Left cardiac atrium (tissue), 4 donors: Measurements from ENCODE around the gene DAZAP1. TPM values are rescaled to one million over a fixed set of nuclear protein-coding genes. Genes with fewer than 3 reads are reported as not detected.

Experiments
- ATAC-seq, 2 donors: fragments of 200-7000 bp; cut with Tn5 transposase; one replicate each; pipeline ENCODE4 v1.9.1; 2020; ENCODE audit warnings: mild to moderate bottlenecking in 2 of 2, moderate library complexity in 2 of 2
- DNase-seq: peaks from one replicate; pipeline ENCODE4 v3.0.0-alpha.2; 2020
- intact Hi-C, 2 donors: fragments of 100-400 bp; cut with DNase I; formaldehyde crosslinking; loops; one replicate each; pipeline versions ENCODE4 v1.14.1 to v1.15.1; 2022 to 2023
- long read RNA-seq: library from polyadenylated mRNA; unstranded; transcript quantifications from one replicate; pipeline ENCODE4 v2.0.0, GENCODE V29; 2021
- total RNA-seq, 2 donors: library from RNA; stranded (reverse); fragmentation: NEBNext Ultra II Directional; extraction: Animal tissue kit (Norgen Biotek cat#: 25700); gene quantifications; one replicate each; pipeline ENCODE4 v1.2.1, GENCODE V29; 2021
- donor health status: DM: no; HTN: yes; CAD: no.
- donor health status: DM: no; HTN: yes; CAD: no; lungs with severe emphysema.
- donor health status: DM: yes; HTN: yes; CAD: no.
- donor health status: Dilated cardiomyopathy.

Gene DAZAP1
- 10 to 100 TPM; 74.1 to 95.7 TPM for total RNA-seq
- long read RNA-seq, partial matches to known transcripts, result 1 of 4 reads
- long read RNA-seq, other reads (novel, unspliced or antisense), result 0 of 4 reads

DNA sequence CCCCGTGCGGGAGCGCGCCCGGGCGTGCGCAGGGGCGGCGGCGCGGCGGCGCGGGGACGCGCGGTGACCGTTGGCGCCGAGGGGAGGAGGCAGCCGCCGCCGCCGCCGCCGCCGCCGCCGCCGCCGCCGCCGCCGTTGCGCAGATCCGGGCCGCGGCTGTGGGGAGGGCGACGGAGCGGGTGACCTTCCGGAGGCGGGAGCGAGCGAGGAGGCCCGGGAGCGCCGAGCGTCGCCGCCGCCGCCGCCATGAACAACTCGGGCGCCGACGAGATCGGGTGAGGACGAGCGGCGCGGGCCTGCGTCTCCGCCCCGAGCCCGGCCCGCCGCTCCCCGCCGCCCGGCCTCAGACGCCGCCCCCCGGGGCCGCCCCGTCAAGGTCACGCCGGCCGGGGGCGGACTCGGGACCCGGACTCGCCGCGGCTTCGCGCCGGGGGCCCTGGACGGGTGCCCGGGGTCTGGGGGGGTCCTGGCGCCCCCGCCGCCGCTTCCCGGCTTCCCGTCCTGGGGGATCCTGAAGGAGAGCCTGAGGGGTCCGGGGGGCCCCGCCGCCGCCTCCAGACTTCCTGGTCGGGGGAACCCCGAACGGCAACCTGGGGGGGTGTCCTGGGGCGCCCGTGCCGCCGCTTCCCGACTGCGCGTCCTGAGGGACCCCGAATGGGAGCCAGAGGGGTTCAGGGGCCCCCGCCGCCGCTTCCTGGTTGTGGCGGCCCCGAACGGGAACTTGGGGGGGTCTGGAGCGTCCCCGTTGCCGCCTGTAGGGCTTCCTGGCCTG lies at the start of gene DAZAP1:
Gene DAZAP1, plus strand, starts transcription at position 59 of the 772 bp plus-strand sequence. Its CDS starts 188 bp downstream, at position 247.
- peak; percentile 2 to 6 for ATAC-seq
- intact Hi-C loops, result loop anchor here in 1 of 2 donors (10.0 kb wide), 1 partner anchor 133 kb away; the partner anchor contains the start of gene FAM174C
- DNase-seq, result no peak

DNA sequence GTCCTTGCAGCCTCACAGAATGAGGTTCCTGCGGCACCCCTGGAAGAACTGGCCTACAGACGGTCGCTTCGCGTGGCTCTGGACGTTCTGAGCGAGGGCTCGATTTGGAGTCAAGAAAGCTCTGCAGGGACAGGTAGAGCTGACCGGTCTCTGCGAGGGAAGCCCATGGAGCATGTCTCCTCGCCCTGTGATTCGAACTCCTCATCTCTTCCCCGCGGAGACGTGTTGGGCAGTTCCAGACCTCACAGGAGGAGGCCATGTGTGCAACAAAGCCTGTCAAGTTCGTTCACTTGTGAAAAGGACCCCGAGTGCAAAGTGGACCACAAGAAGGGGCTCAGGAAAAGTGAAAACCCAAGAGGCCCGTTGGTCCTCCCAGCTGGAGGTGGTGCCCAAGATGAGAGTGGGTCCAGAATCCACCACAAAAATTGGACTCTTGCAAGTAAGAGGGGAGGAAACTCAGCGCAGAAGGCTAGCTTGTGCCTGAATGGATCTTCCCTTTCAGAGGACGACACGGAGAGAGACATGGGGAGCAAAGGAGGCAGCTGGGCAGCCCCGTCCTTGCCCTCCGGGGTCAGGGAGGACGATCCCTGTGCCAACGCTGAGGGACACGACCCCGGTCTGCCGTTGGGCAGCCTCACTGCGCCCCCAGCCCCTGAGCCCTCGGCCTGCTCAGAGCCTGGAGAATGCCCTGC lies 47.1 kb upstream of the DAZAP1 start:
- ATAC-seq (peak in 1 of 2 donors; percentile 4), DNase-seq (no peak)
- intact Hi-C loops, result no loop called here

DNA sequence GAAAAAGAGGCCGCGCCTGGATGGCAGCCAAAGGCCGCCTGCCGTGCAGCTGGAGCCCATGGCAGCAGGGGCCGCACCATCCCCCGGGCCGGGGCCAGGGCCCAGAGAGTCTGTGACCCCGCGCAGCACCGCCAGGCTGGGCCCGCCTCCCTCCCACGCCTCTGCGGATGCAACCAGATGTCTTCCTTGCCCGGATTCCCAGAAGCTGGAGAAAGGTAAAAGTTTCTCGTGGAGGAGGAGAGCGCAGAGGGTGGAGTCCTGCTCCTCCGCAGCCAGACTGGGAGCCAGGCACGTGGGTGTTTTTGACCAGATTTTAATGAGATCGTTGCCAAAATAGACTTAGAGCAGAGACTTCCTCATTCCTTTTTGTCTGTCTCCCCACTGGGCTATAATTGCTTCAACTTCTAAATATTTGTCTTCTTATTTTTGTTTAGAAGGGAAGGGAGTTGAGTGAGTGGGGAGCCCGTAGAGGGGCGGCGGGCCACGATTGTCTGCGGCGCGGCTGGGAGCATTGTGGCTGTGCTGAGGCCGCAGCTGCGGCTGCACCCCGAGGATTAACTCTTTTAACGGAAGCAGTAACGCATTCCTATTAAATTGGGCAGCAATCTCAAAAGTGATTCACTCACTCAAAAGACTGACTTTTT lies 46.4 kb upstream of the DAZAP1 start:
- intact Hi-C loops, result no loop called here
- DNase-seq (peak; percentile 77), ATAC-seq (peak; percentile 83 to 91)

DNA sequence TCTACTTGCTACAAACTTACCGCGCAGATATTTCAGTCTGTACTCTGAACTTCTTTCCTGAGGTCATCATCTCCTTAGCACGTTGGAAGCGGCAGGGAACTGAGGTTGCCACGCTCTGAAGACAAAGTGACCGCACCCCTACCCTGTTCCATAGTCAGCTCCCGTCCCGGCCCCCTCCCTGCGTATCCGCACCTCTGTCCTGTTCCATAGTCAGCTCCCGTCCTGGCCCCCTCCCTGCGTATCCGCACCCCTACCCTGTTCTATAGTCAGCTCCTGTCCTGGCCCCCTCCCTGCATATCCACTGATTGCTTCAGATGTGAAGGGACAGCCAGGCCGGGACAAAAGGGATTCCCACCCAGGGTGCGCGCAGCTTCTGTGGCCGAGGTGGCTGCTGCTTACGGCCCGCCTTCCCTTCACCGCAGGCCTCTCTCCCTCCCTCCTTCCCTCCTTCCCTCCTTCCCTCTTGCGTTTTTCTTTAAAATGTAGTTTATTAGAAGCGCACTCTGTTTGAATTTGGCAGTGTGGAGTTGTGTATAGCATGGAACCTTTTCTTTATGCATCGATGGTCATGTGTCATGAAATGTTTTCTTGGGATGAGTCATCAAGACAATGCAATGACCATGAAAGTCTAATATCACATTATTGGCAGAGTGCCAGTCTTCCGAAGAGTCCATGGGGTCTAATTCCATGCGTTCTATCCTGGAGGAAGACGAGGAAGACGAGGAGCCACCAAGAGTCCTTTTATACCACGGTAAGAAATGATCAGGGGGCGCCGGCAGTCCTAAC lies 45.6 kb upstream of the DAZAP1 start:
- intact Hi-C loops, result no loop called here
- DNase-seq (no peak), ATAC-seq (peak; percentile 14 to 17)

DNA sequence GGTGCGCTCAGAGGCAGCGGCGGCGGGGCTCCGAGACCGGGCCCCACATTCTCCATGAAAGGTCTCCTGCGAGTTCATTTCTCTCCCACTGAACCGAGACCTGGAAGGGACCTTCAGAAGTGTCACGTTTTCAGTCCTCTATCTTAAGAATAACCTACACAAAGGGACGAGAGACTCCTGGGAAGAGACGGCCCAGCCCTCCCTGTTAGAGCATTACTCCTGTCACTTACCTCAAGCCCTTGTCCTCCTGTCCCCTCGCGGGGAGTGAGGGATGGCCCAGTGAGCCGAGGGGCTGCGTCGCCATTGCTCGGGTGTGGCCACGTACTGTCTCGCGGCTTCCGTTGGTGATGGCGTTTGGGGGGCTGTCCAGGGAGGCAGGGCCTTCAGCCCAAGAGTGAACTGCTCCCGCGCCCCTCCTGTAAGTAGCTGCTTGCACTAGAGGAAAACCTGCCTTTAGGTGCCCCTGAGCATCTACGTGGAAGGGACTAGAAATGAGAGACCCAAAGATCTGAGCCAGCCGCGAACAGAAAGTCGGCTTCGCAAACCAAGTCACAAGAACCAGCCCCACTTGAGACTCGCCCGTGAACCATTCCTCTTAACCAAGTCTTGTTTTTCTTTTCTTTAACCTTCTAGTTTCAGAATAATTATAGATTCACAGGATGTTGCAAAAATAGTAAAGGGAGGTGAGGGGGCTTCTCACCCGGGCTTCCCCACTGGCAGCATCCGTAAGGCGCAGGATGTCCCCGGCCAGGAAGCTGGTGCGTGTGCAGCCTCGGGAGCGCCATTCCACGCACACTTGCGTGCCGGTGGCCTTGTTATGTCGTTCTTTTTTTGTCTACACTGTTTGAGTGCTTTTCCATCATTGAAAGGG lies 44.8 kb upstream of the DAZAP1 start:
- intact Hi-C loops, result no loop called here
- no peak for ATAC-seq
- DNase-seq, result no peak

DNA sequence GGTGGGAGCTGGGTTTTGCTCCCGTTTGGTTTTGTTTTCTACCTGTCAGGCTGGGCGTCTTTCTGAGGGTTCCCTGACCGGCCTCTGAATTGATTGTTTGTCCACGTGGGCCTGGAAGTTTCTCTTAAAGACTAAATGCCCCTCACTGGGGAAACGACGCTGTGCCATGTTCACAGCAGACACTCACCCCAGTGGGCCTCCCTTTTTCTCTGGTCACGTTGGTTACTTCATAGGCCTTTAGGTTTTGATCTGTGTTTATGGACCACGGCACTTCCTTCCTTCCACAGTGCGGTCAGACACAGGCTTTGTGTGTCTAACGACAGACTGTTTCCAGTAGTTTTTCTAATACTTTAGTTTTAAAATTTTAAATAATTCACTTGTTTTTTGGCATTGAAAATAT lies 43.8 kb upstream of the DAZAP1 start:
- no peak for ATAC-seq
- DNase-seq, result no peak
- intact Hi-C loops, result no loop called here

DNA sequence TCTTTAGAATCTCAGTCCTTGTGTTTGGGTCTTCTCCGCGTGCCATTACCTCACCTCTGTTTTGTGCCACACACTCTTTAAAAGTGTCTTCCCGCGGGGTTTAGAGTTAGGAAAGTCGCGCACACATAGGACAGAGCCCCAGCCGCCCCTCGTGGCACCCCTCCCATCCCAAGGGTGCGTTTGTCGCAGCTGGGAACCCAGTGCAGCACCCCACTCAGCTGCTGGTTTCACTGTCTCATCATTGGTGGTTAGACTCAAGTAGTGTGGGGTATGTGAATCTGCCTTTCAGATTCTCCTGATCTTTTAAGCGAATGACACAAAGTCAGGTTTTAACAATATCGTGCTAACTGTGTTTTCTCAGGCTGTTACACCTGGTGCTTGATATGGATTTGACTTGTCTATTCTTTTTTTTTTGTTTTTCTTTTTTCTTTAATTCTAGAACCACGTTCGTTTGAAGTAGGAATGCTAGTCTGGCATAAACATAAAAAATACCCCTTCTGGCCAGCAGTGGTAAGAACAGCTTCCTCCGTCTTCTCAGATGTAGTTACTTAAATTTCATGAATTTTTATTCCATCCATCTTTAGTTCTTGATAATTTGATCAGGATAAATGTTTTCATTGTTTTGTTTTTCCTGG lies 43.2 kb upstream of the DAZAP1 start:
- intact Hi-C loops, result no loop called here
- no peak for ATAC-seq
- no peak for DNase-seq

DNA sequence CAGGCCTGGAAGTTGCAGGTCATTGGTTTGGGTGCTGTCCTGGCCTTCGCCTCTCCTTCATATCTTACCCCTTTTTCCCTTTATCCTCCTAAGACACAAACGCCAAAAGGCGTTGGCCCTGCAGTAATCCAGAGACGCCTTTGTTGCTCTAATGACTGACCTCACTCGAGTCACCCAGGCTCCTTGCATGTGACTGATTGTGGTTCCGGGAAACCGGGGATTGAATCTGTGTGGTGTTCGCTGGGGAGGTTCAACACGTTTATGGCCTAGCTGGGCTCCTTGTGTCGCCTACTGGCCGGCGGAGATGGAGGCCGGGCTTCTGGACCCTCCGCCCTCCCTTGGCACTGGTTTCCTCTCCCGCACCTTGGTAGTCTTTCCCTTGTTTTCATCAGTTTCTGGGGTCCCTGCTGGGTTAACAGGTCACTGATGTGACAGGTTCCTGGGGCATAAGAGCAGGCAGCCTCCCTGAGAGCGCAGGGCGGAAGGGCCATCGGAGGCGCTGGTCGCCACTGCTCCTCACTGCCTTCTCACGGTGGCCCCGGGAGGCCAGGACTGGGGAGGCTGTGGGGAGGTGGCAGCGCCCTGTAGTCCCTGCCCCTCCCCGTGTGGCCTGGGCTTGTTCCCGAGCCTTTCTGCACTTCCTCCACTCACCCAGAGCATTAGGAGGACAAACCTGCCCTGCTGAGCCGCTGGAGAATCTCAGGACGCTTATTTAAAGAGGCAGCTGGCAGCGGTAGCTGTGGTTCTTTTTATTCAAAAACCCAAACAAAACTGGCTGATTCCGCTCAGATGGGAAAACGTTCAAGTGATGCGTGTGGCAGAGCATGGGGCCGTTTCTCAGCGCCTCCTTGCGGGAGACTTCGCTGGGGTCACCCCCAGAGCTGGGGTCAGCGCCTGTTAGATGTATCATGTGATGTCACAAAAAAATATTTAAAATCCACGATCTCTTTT lies 41.8 kb upstream of the DAZAP1 start:
- DNase-seq (no peak), ATAC-seq (no peak)
- intact Hi-C loops, result no loop called here

DNA sequence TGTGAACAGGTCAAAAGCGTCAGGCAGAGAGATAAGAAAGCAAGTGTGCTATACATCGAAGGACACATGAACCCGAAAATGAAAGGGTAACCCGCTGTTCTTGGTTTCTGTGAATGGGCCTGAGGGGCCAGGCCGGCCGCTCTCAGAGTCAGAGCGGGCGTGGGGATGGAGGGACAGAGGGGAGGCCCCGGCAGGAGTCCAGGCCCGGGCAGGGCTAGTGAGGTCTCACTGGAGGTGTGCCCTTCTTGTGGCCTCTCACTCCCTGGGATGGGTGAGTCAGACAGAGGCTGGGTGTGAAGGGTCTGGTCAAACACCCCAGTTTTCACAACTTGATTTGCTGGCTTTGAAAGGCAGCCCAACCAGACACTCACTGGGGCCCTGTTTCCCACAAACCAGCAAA lies 41.1 kb upstream of the DAZAP1 start:
- DNase-seq, result no peak
- intact Hi-C loops, result no loop called here
- ATAC-seq, result no peak

DNA sequence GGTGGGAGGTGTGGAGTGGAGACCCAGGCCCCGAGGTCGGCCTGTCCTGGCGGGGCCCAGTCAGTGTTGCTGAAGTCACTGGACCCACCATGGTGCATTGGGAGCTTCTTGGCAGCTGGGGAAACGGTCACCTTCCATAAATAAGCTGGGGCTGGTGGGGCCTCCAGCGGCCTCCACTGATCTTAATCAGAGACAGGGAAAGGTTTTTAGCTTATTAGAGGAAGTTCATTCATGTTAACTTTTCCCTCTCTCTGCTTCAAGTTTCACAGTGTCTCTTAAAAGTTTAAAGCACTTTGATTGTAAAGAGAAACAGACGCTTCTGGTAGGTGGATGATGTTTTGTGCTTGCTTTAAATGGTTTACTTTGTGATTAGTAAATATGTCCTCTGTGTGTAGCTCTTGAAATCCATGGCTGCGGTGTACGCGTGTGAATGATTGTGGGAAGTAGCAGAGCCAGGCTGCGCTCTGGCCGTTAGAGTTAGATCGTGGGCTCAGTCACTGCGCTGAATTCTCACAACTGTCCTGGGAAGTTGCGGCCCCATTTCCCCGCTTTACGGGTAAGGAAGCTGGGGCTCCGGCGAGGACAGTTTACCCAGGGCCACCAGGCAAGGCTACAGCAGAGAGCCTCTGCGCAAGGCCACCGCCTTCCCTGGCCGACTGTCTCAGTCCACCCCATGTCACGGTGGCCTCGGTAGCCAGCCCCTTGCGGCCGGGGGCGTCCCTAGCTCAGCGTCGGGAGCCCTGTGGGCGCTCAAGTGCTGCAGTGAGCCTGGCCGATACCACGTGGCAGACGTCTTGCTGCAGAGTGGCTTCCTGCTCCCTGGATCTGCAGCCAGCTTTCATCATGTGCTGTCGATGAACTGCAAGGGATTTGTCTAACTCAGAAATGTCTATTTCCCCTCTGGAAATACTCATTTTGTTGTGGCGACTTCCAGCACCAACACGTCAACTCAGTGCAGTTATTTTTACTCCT lies 40.2 kb upstream of the DAZAP1 start:
- ATAC-seq (no peak), DNase-seq (no peak)
- intact Hi-C loops, result no loop called here

DNA sequence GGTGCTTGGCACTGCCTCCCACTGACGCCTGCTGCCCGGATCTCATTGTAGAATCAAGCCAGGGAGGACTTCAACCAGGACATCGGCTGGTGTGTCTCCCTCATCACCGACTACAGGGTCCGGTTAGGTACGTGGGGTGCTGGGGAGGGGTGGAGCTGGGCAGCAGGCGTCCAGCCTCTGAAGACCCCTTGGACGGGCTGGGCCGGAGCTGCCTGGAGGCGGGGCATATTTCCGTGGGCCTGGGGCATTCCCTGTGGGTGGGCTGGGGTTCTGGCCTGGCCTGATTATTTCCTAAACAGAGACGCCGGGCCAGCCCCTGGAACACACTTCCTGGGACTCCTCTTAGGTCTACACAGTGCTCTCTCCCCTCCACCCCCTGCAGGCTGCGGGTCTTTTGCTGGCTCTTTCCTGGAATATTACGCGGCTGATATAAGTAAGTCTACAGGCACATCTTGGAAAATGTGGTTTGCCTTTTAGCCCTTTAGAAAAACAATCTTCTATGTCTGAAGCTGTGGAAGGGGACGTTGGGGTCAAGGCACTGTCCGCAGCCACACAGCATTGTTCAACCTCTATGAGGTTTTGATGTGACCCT lies 38.1 kb upstream of the DAZAP1 start:
- ATAC-seq, result no peak
- intact Hi-C loops, result no loop called here
- DNase-seq, result no peak

DNA sequence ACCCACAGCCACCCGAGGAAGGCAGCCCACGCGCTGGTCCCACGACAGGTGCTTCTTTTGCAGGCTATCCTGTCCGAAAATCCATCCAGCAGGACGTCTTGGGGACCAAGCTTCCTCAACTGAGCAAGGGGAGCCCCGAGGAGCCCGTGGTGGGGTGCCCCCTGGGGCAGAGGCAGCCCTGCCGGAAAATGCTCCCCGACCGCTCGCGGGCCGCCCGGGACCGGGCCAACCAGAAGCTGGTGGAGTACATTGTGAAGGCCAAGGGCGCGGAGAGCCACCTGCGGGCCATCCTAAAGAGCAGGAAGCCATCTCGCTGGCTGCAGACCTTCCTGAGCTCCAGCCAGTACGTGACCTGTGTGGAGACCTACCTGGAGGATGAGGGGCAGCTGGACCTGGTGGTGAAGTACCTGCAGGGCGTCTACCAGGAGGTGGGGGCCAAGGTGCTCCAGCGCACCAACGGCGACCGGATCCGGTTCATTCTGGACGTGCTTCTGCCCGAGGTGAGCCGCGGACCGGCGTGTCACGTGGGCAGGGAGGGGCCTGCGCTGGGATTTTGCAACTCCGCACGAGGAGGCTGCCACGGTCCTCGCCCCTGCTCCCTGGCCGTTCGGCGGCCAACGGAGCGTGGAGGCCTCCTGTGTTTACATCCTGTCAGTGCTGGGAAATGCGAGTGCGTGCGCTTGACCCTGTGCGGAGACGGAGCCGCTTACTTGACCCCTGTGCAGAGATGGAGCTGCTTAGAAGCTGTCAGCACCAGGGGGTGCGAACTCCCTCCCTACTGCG lies 36.6 kb upstream of the DAZAP1 start:
- DNase-seq (no peak), ATAC-seq (peak in 1 of 2 donors; percentile 16)
- intact Hi-C loops, result no loop called here

DNA sequence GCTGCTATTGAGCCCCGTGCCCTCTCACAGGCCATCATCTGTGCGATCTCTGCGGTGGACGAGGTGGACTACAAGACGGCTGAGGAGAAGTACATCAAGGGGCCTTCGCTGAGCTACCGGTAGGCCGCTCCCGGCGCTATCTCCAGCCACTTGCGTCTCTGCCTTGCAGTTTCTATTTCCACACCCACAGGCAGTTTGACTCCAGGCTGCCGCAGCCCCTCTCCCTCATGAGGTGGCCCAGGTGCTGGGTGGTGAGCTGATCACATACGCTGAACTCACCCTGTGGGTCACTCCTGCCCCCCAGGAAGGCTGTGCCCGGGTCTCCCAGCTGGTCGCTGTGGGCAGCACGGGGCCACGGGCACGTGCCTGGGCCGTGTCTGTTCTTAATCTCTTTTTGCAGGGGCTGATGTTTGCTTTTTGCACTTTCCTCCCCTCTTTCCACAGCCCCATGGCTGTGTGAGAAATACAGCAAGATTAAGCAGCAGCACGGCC lies 34.3 kb upstream of the DAZAP1 start:
- no peak for DNase-seq
- intact Hi-C loops, result no loop called here
- peak in 1 of 2 donors; percentile 3 for ATAC-seq

DNA sequence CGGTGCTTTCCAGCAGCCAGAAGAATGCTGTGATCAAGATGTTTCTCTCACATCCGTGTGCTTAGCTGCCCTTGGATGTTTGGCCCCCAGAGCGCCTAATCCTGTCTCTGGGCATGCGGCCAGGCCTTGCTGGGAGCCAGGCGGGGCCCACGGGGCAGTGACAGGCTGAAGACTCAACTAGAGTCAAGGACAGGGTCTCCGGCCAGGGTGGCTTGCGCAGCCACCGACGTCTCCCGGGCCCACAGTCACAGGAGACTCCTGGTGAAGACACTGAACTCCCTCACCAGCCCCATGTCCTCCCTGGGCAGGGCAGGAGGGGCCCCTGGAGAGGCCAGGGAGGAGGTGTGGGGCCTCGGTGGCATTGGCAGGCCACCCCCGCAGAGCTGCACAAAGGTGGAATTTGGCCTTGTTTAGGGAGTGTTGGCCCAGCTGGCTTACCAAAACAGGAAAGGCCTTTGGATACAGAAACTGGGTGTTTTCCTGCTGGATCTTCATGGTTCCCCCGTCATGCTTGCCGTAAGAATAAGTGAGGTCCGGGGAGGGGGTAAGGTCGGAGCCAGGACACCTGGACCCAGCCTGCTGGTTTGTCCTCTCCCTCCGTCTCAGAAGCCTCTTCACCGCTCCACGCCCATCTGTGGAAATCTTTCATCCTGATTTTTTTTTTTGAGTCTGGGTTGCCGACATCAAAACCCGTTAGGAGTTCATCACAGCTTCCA lies 33.7 kb upstream of the DAZAP1 start:
- peak; percentile 77 to 82 for ATAC-seq
- DNase-seq, result peak; percentile 78
- intact Hi-C loops, result no loop called here
